ENCODE measurements around the gene SLC23A3. TPM values are rescaled to one million over a fixed set of nuclear protein-coding genes. Genes with fewer than 3 reads are reported as not detected.

SLC23A3 gene
- total and polyA plus RNA-seq, 3 donors from 2014 or later, result 0.39 to 0.56 (median 0.42) TPM

DNA sequence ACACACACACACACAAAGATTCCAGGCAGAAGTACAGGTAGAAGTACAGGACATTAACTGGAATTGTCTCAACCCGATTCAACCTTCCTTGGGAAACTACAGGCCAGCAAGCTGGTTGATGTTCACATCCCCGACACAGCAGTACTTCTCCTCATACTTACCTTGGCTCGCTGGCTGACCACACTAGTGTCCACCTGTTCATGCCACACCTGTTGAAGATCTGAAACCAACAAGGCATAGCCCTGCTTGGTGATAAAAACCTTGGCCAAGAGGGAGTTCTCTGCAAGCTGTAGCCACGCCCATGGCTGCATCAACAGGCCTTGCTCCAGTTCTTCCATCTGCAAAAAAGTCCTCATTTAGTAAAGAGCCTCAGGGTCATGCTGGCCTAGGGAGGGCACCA is 11.8 kb downstream of the SLC23A3 start:
- Histone ChIP-seq H3K27me3 (no peaks in the 10 kb centered on the region), H3K4me1 (no peaks in the 10 kb centered on the region), H3K27ac (no peak overlapping the region), H3K9me3 (no peaks in the 10 kb centered on the region), H3K36me3 (ENCODE audit: low read depth, missing control alignments) (no peaks in the 10 kb centered on the region), H3K4me3 (no peak overlapping the region)
- intact Hi-C loops (cut with DNase I; ENCODE audit: low total_unique reads), result loop anchor here (10.0 kb wide), 1 partner anchor 103 kb away; no protein-coding TSS in a partner anchor
- WGBS, 2 donors, result 94 to 96% methylated on average over 4 of the region's 4 CpGs
- DNase-seq, result no peak
- no peak for TF ChIP-seq POLR2A (IDR thresholded peaks at IDR 0.05)
- TF ChIP-seq, protein P1, sequence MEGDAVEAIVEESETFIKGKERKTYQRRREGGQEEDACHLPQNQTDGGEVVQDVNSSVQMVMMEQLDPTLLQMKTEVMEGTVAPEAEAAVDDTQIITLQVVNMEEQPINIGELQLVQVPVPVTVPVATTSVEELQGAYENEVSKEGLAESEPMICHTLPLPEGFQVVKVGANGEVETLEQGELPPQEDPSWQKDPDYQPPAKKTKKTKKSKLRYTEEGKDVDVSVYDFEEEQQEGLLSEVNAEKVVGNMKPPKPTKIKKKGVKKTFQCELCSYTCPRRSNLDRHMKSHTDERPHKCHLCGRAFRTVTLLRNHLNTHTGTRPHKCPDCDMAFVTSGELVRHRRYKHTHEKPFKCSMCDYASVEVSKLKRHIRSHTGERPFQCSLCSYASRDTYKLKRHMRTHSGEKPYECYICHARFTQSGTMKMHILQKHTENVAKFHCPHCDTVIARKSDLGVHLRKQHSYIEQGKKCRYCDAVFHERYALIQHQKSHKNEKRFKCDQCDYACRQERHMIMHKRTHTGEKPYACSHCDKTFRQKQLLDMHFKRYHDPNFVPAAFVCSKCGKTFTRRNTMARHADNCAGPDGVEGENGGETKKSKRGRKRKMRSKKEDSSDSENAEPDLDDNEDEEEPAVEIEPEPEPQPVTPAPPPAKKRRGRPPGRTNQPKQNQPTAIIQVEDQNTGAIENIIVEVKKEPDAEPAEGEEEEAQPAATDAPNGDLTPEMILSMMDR (IDR thresholded peaks at IDR 0.05), result no peak

DNA sequence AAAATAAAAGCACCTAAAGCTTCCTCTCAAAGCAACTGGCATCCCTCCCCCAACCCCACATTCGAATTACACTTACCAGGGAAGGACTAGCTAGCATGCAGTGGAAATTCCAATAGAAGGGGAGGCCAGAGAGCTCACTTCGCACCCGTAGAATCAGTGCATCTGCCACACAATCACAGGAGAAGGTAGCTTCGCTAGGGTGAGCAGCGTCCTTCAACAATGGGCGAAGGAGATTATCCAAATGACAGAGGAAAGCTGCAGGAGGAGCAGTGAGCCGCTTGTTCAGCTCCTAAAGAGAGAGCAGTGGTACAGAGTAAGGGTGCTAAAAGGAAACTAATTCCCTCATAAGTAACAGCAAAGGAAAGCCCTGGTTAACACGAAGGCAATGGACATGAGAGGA is 12.4 kb downstream of the SLC23A3 start:
- 87 to 93% methylated on average over 8 of the region's 8 CpGs for WGBS, 2 donors
- no peaks in the 10 kb centered on the region for H3K36me3 ChIP-seq (ENCODE audit: low read depth, missing control alignments)
- intact Hi-C loops (cut with DNase I; ENCODE audit: low total_unique reads), result loop anchor here (10.0 kb wide), 1 partner anchor 103 kb away; no protein-coding TSS in a partner anchor

DNA sequence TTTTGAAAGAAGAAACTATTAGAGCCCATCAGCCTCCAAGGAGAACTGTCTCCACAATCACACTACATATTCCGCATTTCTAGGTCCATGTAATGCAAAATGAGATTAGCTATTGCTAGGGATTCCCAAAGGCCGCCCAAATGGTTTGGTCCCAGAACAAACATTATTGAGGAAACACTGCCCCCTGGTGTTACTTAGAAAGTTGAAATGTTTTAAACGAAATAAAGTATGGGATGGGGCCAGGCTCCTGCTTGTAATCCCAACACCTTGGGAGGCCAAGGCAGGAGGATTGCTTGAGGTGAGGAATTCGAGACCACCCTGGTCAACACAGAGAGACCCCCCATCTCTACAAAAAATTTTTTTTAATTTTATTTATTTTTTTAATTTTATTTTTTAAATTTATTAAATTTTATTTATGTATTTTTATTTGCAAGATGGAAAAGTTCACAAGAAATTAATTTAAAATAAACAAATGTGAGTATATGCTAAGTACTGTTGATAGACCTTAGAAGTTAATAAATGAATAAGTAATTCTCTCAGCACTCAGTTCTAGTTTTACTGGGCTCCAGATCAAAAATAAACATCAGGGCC is 14.7 kb downstream of the SLC23A3 start:
- 20 to 27% methylated on average over 4 of the region's 4 CpGs for WGBS, 2 donors
- Histone ChIP-seq H3K27ac (no peak overlapping the region), H3K4me1 (no peaks in the 10 kb centered on the region), H3K27me3 (no peaks in the 10 kb centered on the region), H3K9me3 (no peaks in the 10 kb centered on the region), H3K36me3 (ENCODE audit: low read depth, missing control alignments) (no peaks in the 10 kb centered on the region), H3K4me3 (no peak overlapping the region)
- DNase-seq, result peak; percentile 49
- TF ChIP-seq, protein P1 (IDR thresholded peaks at IDR 0.05), result peak; percentile 62 to 75 (median 68)
- no peak for TF ChIP-seq POLR2A (IDR thresholded peaks at IDR 0.05)
- intact Hi-C loops (cut with DNase I; ENCODE audit: low total_unique reads), result loop anchor here (10.0 kb wide), 1 partner anchor 100 kb away; no protein-coding TSS in a partner anchor

More for the DNA sequence above, 12.4 kb downstream of the SLC23A3 start:
- Histone ChIP-seq H3K4me1 (no peaks in the 10 kb centered on the region), H3K9me3 (no peaks in the 10 kb centered on the region), H3K27me3 (no peaks in the 10 kb centered on the region), H3K4me3 (no peak overlapping the region), H3K27ac (no peak overlapping the region)
- DNase-seq, result no peak
- TF ChIP-seq POLR2A (IDR thresholded peaks at IDR 0.05), result no peak
- TF ChIP-seq, protein P1 (IDR thresholded peaks at IDR 0.05), result no peak

DNA sequence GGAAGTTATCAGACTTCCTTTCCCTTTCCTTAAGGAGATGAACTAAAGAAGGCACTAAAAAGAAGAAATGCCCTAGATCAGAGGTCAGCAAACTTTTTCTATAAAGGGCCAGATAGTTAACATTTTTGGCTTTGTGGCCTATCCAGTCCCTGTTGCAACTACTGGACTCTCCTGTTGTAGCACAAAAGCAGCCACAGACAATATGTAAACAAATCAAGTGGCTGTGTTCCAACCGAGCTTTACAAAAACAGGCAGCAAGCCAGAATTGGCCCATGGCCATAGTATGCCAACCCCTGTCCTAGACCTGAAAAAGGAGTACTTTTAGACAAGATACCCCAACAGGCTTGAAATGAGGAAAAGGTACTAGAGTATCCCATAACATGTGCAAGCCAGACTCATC is 20.2 kb downstream of the SLC23A3 start:
- H3K9me3 ChIP-seq, result no peaks in the 10 kb centered on the region
- no peak for DNase-seq
- intact Hi-C loops (cut with DNase I; ENCODE audit: low total_unique reads), result loop anchor here (10.0 kb wide), 1 partner anchor 95 kb away; no protein-coding TSS in a partner anchor
- no peak overlapping the region for H3K4me3 ChIP-seq
- no peaks in the 10 kb centered on the region for H3K4me1 ChIP-seq
- no peaks in the 10 kb centered on the region for H3K27me3 ChIP-seq
- no peak overlapping the region for H3K27ac ChIP-seq
- 38 to 55% methylated on average over 1 of the region's 1 CpG for WGBS, 2 donors
- TF ChIP-seq, protein P1 (IDR thresholded peaks at IDR 0.05), result no peak
- TF ChIP-seq POLR2A (IDR thresholded peaks at IDR 0.05), result no peak
- H3K36me3 ChIP-seq (ENCODE audit: low read depth, missing control alignments), result no peaks in the 10 kb centered on the region

DNA sequence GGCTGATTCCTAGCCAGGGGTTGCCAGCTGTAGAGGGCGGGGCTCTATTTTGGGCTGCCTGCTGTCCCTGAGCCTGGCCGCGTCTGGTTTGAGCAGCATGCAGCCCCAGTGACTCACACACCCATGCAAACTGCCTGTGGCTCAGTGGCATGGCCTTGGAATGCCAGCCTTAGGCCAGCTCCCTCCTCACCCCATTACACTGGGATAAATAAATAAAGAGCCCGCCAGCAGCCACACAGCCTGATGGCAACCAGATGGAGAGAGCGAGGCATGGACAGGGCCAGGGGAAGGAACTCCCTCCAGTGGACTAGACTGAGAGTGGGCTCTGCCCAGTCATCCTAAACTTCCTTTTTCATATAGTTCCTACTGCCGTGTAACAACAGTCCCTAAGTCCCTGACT is 27.5 kb downstream of the SLC23A3 start:
- Histone ChIP-seq H3K27me3 (no peaks in the 10 kb centered on the region), H3K9me3 (no peaks in the 10 kb centered on the region), H3K27ac (no peak overlapping the region), H3K4me3 (no peak overlapping the region), H3K36me3 (ENCODE audit: low read depth, missing control alignments) (no peaks in the 10 kb centered on the region), H3K4me1 (no peaks in the 10 kb centered on the region)
- DNase-seq, result no peak
- intact Hi-C loops (cut with DNase I; ENCODE audit: low total_unique reads), result no loop called here
- 85 to 96% methylated on average over 4 to 6 of the region's 6 CpGs for WGBS, 2 donors
- TF ChIP-seq, protein P1 (IDR thresholded peaks at IDR 0.05), result no peak
- TF ChIP-seq POLR2A (IDR thresholded peaks at IDR 0.05), result no peak
